ENCODE data around the gene WDCP. TPM values are rescaled to one million over a fixed set of nuclear protein-coding genes. Genes with fewer than 3 reads are reported as not detected.
A peak's percentile ranks its signal among the peaks of the same experiment; 100 is the strongest.

The WDCP gene
- total RNA-seq, 4 donors from 2014 or later, result 5.9 to 18.2 (median 12.1) TPM

GRCh38 chr2:24012521-24013188 is 34.5 kb downstream of the WDCP start:
- H3K36me3 ChIP-seq, result no peaks in the 10 kb centered on the region
- H3K4me3 ChIP-seq, result no peak overlapping the region
- H3K27me3 ChIP-seq, result peaks cover 0 to 8% of the 10 kb centered on the region in 2 donors
- H3K4me1 ChIP-seq, result peaks cover 0 to 6% of the 10 kb centered on the region in 2 donors
- H3K9me3 ChIP-seq, result no peaks in the 10 kb centered on the region
- no peak for DNase-seq
- intact Hi-C loops (cut with DNase I; ENCODE audit: low total_unique reads), result no loop called here
- no peak for TF ChIP-seq POLR2A (IDR thresholded peaks at IDR 0.05)
- H3K27ac ChIP-seq, result no peak overlapping the region

GRCh38 chr2:24011250-24012104 is 35.7 kb downstream of the WDCP start:
- no peaks in the 10 kb centered on the region for H3K36me3 ChIP-seq
- intact Hi-C loops (cut with DNase I; ENCODE audit: low total_unique reads), result no loop called here
- H3K27me3 ChIP-seq, result peaks cover 0 to 8% of the 10 kb centered on the region in 2 donors
- no peak overlapping the region for H3K27ac ChIP-seq
- H3K9me3 ChIP-seq, result no peaks in the 10 kb centered on the region
- peaks cover 0 to 6% of the 10 kb centered on the region in 2 donors for H3K4me1 ChIP-seq
- TF ChIP-seq CTCF (IDR thresholded peaks at IDR 0.05), result no peak
- no peak for TF ChIP-seq POLR2A (IDR thresholded peaks at IDR 0.05)
- H3K4me3 ChIP-seq, result no peak overlapping the region
- DNase-seq, result no peak

- no peak overlapping the region for H3K27ac ChIP-seq
- no peak for DNase-seq
- H3K4me1 ChIP-seq, result peaks cover 0 to 6% of the 10 kb centered on the region in 2 donors
- TF ChIP-seq CTCF (IDR thresholded peaks at IDR 0.05) (no peak), POLR2A (IDR thresholded peaks at IDR 0.05) (no peak)
- intact Hi-C loops (cut with DNase I; ENCODE audit: low total_unique reads), result no loop called here
- H3K27me3 ChIP-seq, result peaks cover 0 to 8% of the 10 kb centered on the region in 2 donors
- no peaks in the 10 kb centered on the region for H3K9me3 ChIP-seq
- no peaks in the 10 kb centered on the region for H3K36me3 ChIP-seq
- no peak overlapping the region for H3K4me3 ChIP-seq
Observed at GRCh38 chr2:24010477-24011249, 36.5 kb downstream of the WDCP start.

- H3K4me1 ChIP-seq, result peaks cover 0 to 6% of the 10 kb centered on the region in 2 donors
- intact Hi-C loops (cut with DNase I; ENCODE audit: low total_unique reads), result no loop called here
- TF ChIP-seq CTCF (IDR thresholded peaks at IDR 0.05) (no peak), POLR2A (IDR thresholded peaks at IDR 0.05) (no peak)
- peaks cover 0 to 8% of the 10 kb centered on the region in 2 donors for H3K27me3 ChIP-seq
- peak within 1 kb of the TSS; percentile 13 to 22 for H3K4me3 ChIP-seq
- no peak for DNase-seq
- H3K9me3 ChIP-seq, result no peaks in the 10 kb centered on the region
- H3K27ac ChIP-seq, result no peak within 1 kb of the TSS
- H3K36me3 ChIP-seq, result no peaks in the 10 kb centered on the region
Observed at GRCh38 chr2:24009680-24010476, 37.3 kb downstream of the WDCP start, which contains the start of gene MFSD2B. Gene MFSD2B, plus strand, starts transcription at chr2:24010085. Its CDS starts 12 bp downstream, at chr2:24010097.

- no peak overlapping the region for H3K4me3 ChIP-seq
- no peak overlapping the region for H3K27ac ChIP-seq
- H3K36me3 ChIP-seq, result no peaks in the 10 kb centered on the region
- no peaks in the 10 kb centered on the region for H3K9me3 ChIP-seq
- peaks cover 0 to 6% of the 10 kb centered on the region in 2 donors for H3K4me1 ChIP-seq
- intact Hi-C loops (cut with DNase I; ENCODE audit: low total_unique reads), result no loop called here
- peaks cover 0 to 8% of the 10 kb centered on the region in 2 donors for H3K27me3 ChIP-seq
- no peak for TF ChIP-seq CTCF (IDR thresholded peaks at IDR 0.05)
- TF ChIP-seq POLR2A (IDR thresholded peaks at IDR 0.05), result no peak
- DNase-seq, result no peak
Observed at GRCh38 chr2:24009367-24009679, 37.9 kb downstream of the WDCP start.

All from uterus (tissue), 4 donors.